H1 (cell line): Measurements from ENCODE around the gene OR7D4. TPM values are rescaled to one million over a fixed set of nuclear protein-coding genes. Genes with fewer than 3 reads are reported as not detected.
A peak's percentile ranks its signal among the peaks of the same experiment; 100 is the strongest.

Experiments
- CTCF ChIA-PET: fragments of 300-600 bp; sonication (Branson Sonifier 250); formaldehyde crosslinking; loops from one replicate; lab custom pipeline; 2021; ENCODE audit not compliant: partially characterized antibody; lab: Charles Lee
- POLR2A ChIA-PET: fragments of 300-600 bp; sonication (Branson Sonifier 250); formaldehyde crosslinking; loops from one replicate; lab custom pipeline; 2021; ENCODE audit warnings: inconsistent platforms; ENCODE audit not compliant: partially characterized antibody; lab: Charles Lee
- DNase-seq, 2 experiments: peaks; one replicate each; pipeline versions ENCODE4 v3.0.0 to v3.0.0-alpha.2; 2010 to 2022; ENCODE audit warnings: low spot score in 2 of 2, low read depth in 1 of 2, mixed read lengths in 1 of 2
- FAIRE-seq: peaks from 2 replicates; lab custom pipeline; 2011; peaks lifted over from hg19 to GRCh38; lab: Jason Lieb, UNC
- H2AFZ ChIP-seq: 2 replicates; pipeline ENCODE4 v1.8.1; 2012; ENCODE audit warnings: low read length, inconsistent platforms
- H2AK5ac ChIP-seq: 2 replicates; pipeline ENCODE4 v1.6.1; 2013; ENCODE audit warnings: low read depth, low read length
- H2BK120ac ChIP-seq: replicated peaks from 2 replicates; pipeline ENCODE3; 2013; ENCODE audit warnings: low read depth, low read length, inconsistent platforms
- H2BK12ac ChIP-seq: 2 replicates; pipeline ENCODE4 v1.6.1; 2013; ENCODE audit warnings: low read depth, low read length
- H2BK15ac ChIP-seq: 2 replicates; pipeline ENCODE4 v1.6.1; 2013; ENCODE audit warnings: low read length
- H2BK20ac ChIP-seq: 2 replicates; pipeline ENCODE4 v1.6.1; 2013; ENCODE audit warnings: low read length
- H2BK5ac ChIP-seq: 2 replicates; pipeline ENCODE4 v1.6.1; 2013; ENCODE audit warnings: low read depth, low read length
- H3K14ac ChIP-seq: 2 replicates; pipeline ENCODE4 v1.6.1; 2013; ENCODE audit warnings: inconsistent platforms; ENCODE audit not compliant: insufficient read length
- H3K18ac ChIP-seq: 2 replicates; pipeline ENCODE4 v1.6.1; 2013; ENCODE audit warnings: low read length; ENCODE audit errors: extremely low read depth
- H3K23ac ChIP-seq: 2 replicates; pipeline ENCODE4 v1.6.1; 2013; ENCODE audit warnings: inconsistent platforms; ENCODE audit not compliant: insufficient read length
- H3K23me2 ChIP-seq: 2 replicates; pipeline ENCODE4 v1.6.1; 2013; ENCODE audit warnings: low read depth, low read length
- H3K27ac ChIP-seq: 2 replicates; pipeline ENCODE4 v1.6.1; 2011; ENCODE audit warnings: low read depth, low read length, inconsistent platforms
- H3K27me3 ChIP-seq, 4 experiments: replicated peaks in 1 of 4; 1 replicate in 1 of 4; 2 replicates in 3 of 4; pipeline versions ENCODE4 v1.6.1 to v1.8.1; 2011 to 2013; ENCODE audit warnings: low read length in 3 of 4, mild to moderate bottlenecking in 3 of 4, inconsistent platforms in 2 of 4, mixed read lengths in 2 of 4, moderate library complexity in 1 of 4; ENCODE audit not compliant: control insufficient read depth in 3 of 4, insufficient read depth in 3 of 4; ENCODE audit errors: extremely low read depth in 1 of 4
- H3K36me3 ChIP-seq, 4 experiments: 2 replicates each; pipeline versions ENCODE4 v1.6.1 to v1.8.1; 2011 to 2013; ENCODE audit warnings: mild to moderate bottlenecking in 4 of 4, low read length in 3 of 4, moderate library complexity in 2 of 4, control low read depth in 1 of 4, inconsistent platforms in 1 of 4; ENCODE audit not compliant: insufficient read depth in 4 of 4, control insufficient read depth in 2 of 4
- H3K4ac ChIP-seq: replicated peaks from 2 replicates; pipeline ENCODE3; 2013; ENCODE audit warnings: low read length, low read depth, mixed read lengths, inconsistent platforms; ENCODE audit not compliant: insufficient read length
- H3K4me1 ChIP-seq, 4 experiments: replicated peaks in 1 of 4; 1 replicate in 1 of 4; 2 replicates in 3 of 4; pipeline versions ENCODE4 v1.6.1 to v1.8.1; 2011 to 2013; ENCODE audit warnings: low read length in 3 of 4, inconsistent platforms in 2 of 4, mixed read lengths in 1 of 4; ENCODE audit not compliant: insufficient read depth in 4 of 4, control insufficient read depth in 3 of 4
- H3K4me2 ChIP-seq, 2 experiments: 2 replicates each; pipeline versions ENCODE4 v1.6.1 to v1.8.1; 2011 to 2013; ENCODE audit warnings: low read depth in 2 of 2, low read length in 2 of 2, control low read depth in 1 of 2, inconsistent platforms in 1 of 2, mild to moderate bottlenecking in 1 of 2; ENCODE audit not compliant: insufficient read depth in 1 of 2
- H3K4me3 ChIP-seq, 4 experiments: fragments of 200-600, 300-600 bp in 1 of 4; sonication (generic), shearing (Covaris generic), sonication (Bioruptor Twin) in 1 of 4; 2 replicates each; pipeline versions ENCODE4 v1.5.1 to v1.8.1; 2011 to 2016; ENCODE audit warnings: low read length in 4 of 4, low read depth in 3 of 4, control low read depth in 2 of 4, inconsistent platforms in 2 of 4, mild to moderate bottlenecking in 2 of 4, mixed read lengths in 1 of 4, moderate library complexity in 1 of 4; ENCODE audit not compliant: insufficient read depth in 2 of 4; ENCODE audit errors: extremely low read depth in 1 of 4
- H3K56ac ChIP-seq: replicated peaks from 2 replicates; pipeline ENCODE3; 2013; ENCODE audit warnings: low read depth, mild to moderate bottlenecking, mixed read lengths, low read length, inconsistent platforms; ENCODE audit not compliant: insufficient read length
- H3K79me1 ChIP-seq: 2 replicates; pipeline ENCODE4 v1.6.1; 2013; ENCODE audit warnings: low read depth, low read length, control low read depth
- H3K79me2 ChIP-seq, 2 experiments: 2 replicates each; pipeline versions ENCODE4 v1.6.1 to v1.8.1; 2012 to 2013; ENCODE audit warnings: low read length in 2 of 2, mild to moderate bottlenecking in 2 of 2, inconsistent platforms in 1 of 2; ENCODE audit not compliant: insufficient read depth in 2 of 2, control insufficient read depth in 1 of 2
- H3K9ac ChIP-seq, 4 experiments: replicated peaks in 1 of 4; 1 replicate in 1 of 4; 2 replicates in 3 of 4; pipeline versions ENCODE4 v1.6.1 to v1.8.1; 2011 to 2013; ENCODE audit warnings: low read depth in 3 of 4, low read length in 3 of 4, control low read depth in 2 of 4, mild to moderate bottlenecking in 2 of 4, moderate library complexity in 2 of 4, inconsistent platforms in 1 of 4; ENCODE audit errors: extremely low read depth in 1 of 4
- H3K9me3 ChIP-seq, 2 experiments: 2 replicates each; pipeline versions ENCODE4 v1.6.1 to v1.8.1; 2012 to 2013; ENCODE audit warnings: mild to moderate bottlenecking in 2 of 2, moderate library complexity in 2 of 2, control low read depth in 1 of 2, inconsistent platforms in 1 of 2, low read depth in 1 of 2, low read length in 1 of 2, mixed read lengths in 1 of 2; ENCODE audit not compliant: insufficient read depth in 2 of 2
- H4K20me1 ChIP-seq, 2 experiments: replicated peaks in 1 of 2; 2 replicates each; pipeline versions ENCODE3 to v1.8.1; 2011 to 2013; ENCODE audit warnings: inconsistent platforms in 2 of 2, low read length in 2 of 2, mild to moderate bottlenecking in 1 of 2; ENCODE audit not compliant: insufficient read depth in 2 of 2, control insufficient read depth in 1 of 2
- H4K5ac ChIP-seq: 2 replicates; pipeline ENCODE4 v1.6.1; 2013; ENCODE audit warnings: low read length, low read depth, mixed read lengths, inconsistent platforms; ENCODE audit not compliant: insufficient read length
- H4K8ac ChIP-seq: 2 replicates; pipeline ENCODE4 v1.8.0; 2013; ENCODE audit warnings: mild to moderate bottlenecking, moderate library complexity, low read length, inconsistent platforms; ENCODE audit not compliant: insufficient read depth; ENCODE audit errors: extremely low read depth
- H4K91ac ChIP-seq: replicated peaks from 2 replicates; pipeline ENCODE3; 2013; ENCODE audit warnings: low read length, mixed read lengths, inconsistent platforms; ENCODE audit not compliant: insufficient read length
- NRF1 ChIP-seq: IDR thresholded peaks from 2 replicates; pipeline ENCODE4 v1.6.1; 2011; ENCODE audit warnings: mild to moderate bottlenecking, low read depth, low read length, improper control_type of control experiment
- RAD21 ChIP-seq, 2 experiments: IDR thresholded peaks in 1 of 2; conservative IDR thresholded peaks in 1 of 2; 2 replicates each; pipeline ENCODE4 v1.6.1; 2011; ENCODE audit warnings: low read depth in 2 of 2, low read length in 2 of 2, improper control_type of control experiment in 1 of 2, inconsistent platforms in 1 of 2, mild to moderate bottlenecking in 1 of 2, moderate library complexity in 1 of 2
- WGBS, 2 experiments: shearing (Covaris generic) in 1 of 2; methylation state at CpG; one replicate each; pipeline versions ENCODE4 v1.1.6 to v1.1.7; 2013 to 2015; ENCODE audit warnings: low lambda C conversion rate in 2 of 2, mixed read lengths in 2 of 2, inconsistent platforms in 1 of 2, low coverage in 1 of 2, missing lambda C conversion rate in 1 of 2; ENCODE audit not compliant: insufficient replicate concordance in 2 of 2, insufficient coverage in 1 of 2, insufficient read length in 1 of 2; ENCODE audit errors: extremely low coverage in 1 of 2, missing lambda C conversion rate in 1 of 2; 5-methylcytosine and 5-hydroxymethylcytosine counted together
- polyA plus RNA-seq, 7 experiments: library from polyadenylated mRNA; depleted of rRNA in 3 of 7; stranded (reverse) in 5 of 7; unstranded in 2 of 7; fragments of >200 nt in 5 of 7; fragments of 200-250 nt in 2 of 7; gene quantifications; 1 replicate in 5 of 7; 2 replicates in 1 of 7; 4 replicates in 1 of 7; pipeline versions ENCODE4 v1.2.1 to v1.2.3, GENCODE V29; 2011 to 2013; ENCODE audit warnings: missing spikeins in 2 of 7, mixed read lengths in 2 of 7
- total RNA-seq: library from RNA; stranded (reverse); fragmentation: NEBNext Ultra II Directional; extraction: Animal tissue kit (Norgen Biotek cat#: 25700); gene quantifications from 2 replicates; pipeline ENCODE4 v1.2.1, GENCODE V29; 2021
- TF ChIP-seq, protein P1 (sequence below), 3 experiments: IDR thresholded peaks; 1 replicate in 2 of 3; 2 replicates in 1 of 3; pipeline versions ENCODE4 v1.5.1 to v1.6.1; 2011; ENCODE audit warnings: low read length in 3 of 3, mild to moderate bottlenecking in 3 of 3, inconsistent platforms in 2 of 3, low read depth in 1 of 3, moderate library complexity in 1 of 3; ENCODE audit not compliant: insufficient read depth in 1 of 3; ENCODE audit errors: control extremely low read depth in 1 of 3

Gene OR7D4
- total and polyA plus RNA-seq, 2 of the 8 experiments (the other 6 are each of a cell fraction or from before 2014, with no cell fraction given): not detected

DNA sequence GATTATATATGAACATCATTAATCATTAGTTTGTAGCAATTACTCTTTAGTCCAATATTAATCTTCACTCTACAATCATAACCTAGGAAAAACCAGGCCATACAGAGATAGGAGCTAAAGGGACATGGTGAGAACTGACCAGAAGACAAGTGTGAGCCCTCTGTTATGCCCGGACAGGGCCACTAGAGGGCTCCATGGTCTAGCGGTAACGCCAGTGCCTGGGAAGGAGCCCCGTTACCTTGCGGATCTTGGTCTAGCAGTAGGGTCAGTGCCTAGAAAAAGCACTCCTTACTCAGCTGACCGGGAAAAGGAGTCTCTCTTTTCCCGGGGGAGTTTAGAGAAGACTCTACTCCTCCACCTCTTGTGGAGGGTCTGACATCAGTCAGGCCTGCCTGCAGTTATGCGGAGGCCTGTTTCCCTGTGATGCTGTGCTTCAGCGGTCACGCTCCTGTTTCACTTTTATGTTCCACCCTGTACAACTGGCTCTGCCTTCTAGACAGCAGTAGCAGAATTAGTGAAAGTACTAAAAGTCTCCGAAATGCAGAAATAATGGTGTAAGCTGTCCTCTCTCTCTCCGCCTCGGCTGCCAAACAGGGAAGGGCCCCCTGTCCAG is 13.8 kb downstream of the OR7D4 start:
- Histone ChIP-seq H3K4me2 (no peak overlapping the region), H3K56ac (no peak overlapping the region), H2BK12ac (no peak overlapping the region), H3K4me1 (no peaks in the 10 kb centered on the region), H3K23ac (no peak overlapping the region), H4K5ac (no peak overlapping the region), H3K36me3 (no peaks in the 10 kb centered on the region), H2BK20ac (no peak overlapping the region), H3K4me3 (no peak overlapping the region), H4K8ac (no peak overlapping the region; the same call in 1 of the 2 replicates), H3K9me3 (peaks cover 34 to 36% of the 10 kb centered on the region in 2 experiments), H2BK15ac (no peak overlapping the region), H3K23me2 (peaks cover 3% of the 10 kb centered on the region; the same call in 1 of the 2 replicates), H3K4ac (no peak overlapping the region), H3K18ac (no peak overlapping the region), H3K79me1 (no peaks in the 10 kb centered on the region), H3K14ac (no peak overlapping the region), H3K27me3 (no peaks in the 10 kb centered on the region), H2BK5ac (no peak overlapping the region), H3K27ac (no peak overlapping the region), H2AFZ (peak overlapping the region; percentile 90), H2BK120ac (no peak overlapping the region), H3K79me2 (no peaks in the 10 kb centered on the region), H3K9ac (no peak overlapping the region), H4K20me1 (no peaks in the 10 kb centered on the region), H2AK5ac (no peak overlapping the region), H4K91ac (no peak overlapping the region)
- DNase-seq (peak; percentile 34 to 74), FAIRE-seq (no peak)
- POLR2A ChIA-PET: interaction anchor here (0.7 to 1.0 kb wide), 3 partner anchors 227 to 416 kb away, joined by 3 read pairs; partner anchors contain the start of gene ZNF266
- TF ChIP-seq RAD21 (IDR thresholded peaks at IDR 0.05 in 1 of 2, conservative IDR thresholded peaks at IDR 0.05 in 1 of 2; ENCODE audit: low read depth in 2 of 2, low read length in 2 of 2) (peak; percentile 83 to 85), NRF1 (no peak)
- TF ChIP-seq, protein P1, sequence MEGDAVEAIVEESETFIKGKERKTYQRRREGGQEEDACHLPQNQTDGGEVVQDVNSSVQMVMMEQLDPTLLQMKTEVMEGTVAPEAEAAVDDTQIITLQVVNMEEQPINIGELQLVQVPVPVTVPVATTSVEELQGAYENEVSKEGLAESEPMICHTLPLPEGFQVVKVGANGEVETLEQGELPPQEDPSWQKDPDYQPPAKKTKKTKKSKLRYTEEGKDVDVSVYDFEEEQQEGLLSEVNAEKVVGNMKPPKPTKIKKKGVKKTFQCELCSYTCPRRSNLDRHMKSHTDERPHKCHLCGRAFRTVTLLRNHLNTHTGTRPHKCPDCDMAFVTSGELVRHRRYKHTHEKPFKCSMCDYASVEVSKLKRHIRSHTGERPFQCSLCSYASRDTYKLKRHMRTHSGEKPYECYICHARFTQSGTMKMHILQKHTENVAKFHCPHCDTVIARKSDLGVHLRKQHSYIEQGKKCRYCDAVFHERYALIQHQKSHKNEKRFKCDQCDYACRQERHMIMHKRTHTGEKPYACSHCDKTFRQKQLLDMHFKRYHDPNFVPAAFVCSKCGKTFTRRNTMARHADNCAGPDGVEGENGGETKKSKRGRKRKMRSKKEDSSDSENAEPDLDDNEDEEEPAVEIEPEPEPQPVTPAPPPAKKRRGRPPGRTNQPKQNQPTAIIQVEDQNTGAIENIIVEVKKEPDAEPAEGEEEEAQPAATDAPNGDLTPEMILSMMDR (IDR thresholded peaks at IDR 0.05; ENCODE audit: control extremely low read depth in 1 of 3, insufficient read depth in 1 of 3, low read depth in 1 of 3, low read length in 3 of 3): peak; percentile 72 to 83 (median 73)
- CTCF ChIA-PET: interaction anchor here (0.6 to 2.2 kb wide), 24 partner anchors 9 to 593 kb away, joined by 3 to 11 read pairs (median 4); no protein-coding TSS in a partner anchor
- 48% methylated on average over 13 of the region's 13 CpGs; no CpG with 5 or more reads in 1 of the 2 experiments for WGBS, 2 experiments
